ENCODE measurements around the gene ZFP57. TPM values are rescaled to one million over a fixed set of nuclear protein-coding genes. Genes with fewer than 3 reads are reported as not detected.

ZFP57 gene
- total RNA-seq, 1 experiment from 2014 or later = not detected

DNA sequence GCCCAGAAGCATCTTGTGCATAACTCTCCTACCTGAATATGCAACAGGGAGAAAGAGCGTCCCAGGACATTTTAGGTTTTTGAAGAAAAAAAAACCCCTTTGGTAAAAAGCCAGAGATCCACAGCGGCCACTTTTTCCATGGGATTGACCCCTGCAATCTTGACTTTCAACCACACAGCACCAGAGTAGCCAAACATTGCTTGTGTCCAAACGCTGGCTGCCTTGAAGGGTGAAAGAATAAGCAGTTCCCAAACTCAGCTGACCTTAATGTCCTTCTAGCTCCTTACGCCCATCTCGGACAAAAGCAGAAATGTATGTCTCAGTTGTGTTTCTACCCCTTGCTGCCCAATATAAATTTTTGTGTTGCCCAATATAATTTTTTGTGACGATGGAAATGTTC is 25.3 kb downstream of the ZFP57 start:
- DNase-seq (ENCODE audit: low spot score) = no peak
- no peaks in the 10 kb centered on the region for H3K36me3 ChIP-seq (ENCODE audit: insufficient read depth, low read length, poor library complexity, severe bottlenecking)
- POLR2A ChIA-PET (ENCODE audit: low non-redundant PET) = no interaction called here
- H3K9me3 ChIP-seq (ENCODE audit: low read depth, low read length, poor library complexity, severe bottlenecking) = no peaks in the 10 kb centered on the region
- CTCF ChIA-PET = interaction anchor here (1.3 kb wide), 1 partner anchor 11 kb away, joined by 3 read pairs; no protein-coding TSS in a partner anchor
- H3K4me3 ChIP-seq (ENCODE audit: low read depth, low read length, poor library complexity, severe bottlenecking) = no peak overlapping the region
- BruUV-seq (replicated peaks) = no TSS peak
- no peak for TF ChIP-seq EZH2 (IDR thresholded peaks at IDR 0.05; ENCODE audit: borderline replicate concordance, low read depth, low read length, poor library complexity, severe bottlenecking)
- TF ChIP-seq, protein P1, sequence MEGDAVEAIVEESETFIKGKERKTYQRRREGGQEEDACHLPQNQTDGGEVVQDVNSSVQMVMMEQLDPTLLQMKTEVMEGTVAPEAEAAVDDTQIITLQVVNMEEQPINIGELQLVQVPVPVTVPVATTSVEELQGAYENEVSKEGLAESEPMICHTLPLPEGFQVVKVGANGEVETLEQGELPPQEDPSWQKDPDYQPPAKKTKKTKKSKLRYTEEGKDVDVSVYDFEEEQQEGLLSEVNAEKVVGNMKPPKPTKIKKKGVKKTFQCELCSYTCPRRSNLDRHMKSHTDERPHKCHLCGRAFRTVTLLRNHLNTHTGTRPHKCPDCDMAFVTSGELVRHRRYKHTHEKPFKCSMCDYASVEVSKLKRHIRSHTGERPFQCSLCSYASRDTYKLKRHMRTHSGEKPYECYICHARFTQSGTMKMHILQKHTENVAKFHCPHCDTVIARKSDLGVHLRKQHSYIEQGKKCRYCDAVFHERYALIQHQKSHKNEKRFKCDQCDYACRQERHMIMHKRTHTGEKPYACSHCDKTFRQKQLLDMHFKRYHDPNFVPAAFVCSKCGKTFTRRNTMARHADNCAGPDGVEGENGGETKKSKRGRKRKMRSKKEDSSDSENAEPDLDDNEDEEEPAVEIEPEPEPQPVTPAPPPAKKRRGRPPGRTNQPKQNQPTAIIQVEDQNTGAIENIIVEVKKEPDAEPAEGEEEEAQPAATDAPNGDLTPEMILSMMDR (conservative IDR thresholded peaks at IDR 0.05; ENCODE audit: low read depth, low read length) = no peak
- H3K4me1 ChIP-seq (ENCODE audit: insufficient read depth, low read length, poor library complexity, severe bottlenecking) = no peaks in the 10 kb centered on the region
- intact Hi-C loops (cut with micrococcal nuclease; ENCODE audit: unreplicated experiment) = no loop called here
- no peak overlapping the region for H3K27ac ChIP-seq (ENCODE audit: low read depth, low read length, poor library complexity, severe bottlenecking)
- no peaks in the 10 kb centered on the region for H3K27me3 ChIP-seq (replicated peaks; ENCODE audit: insufficient read depth, low read depth, low read length, poor library complexity)

DNA sequence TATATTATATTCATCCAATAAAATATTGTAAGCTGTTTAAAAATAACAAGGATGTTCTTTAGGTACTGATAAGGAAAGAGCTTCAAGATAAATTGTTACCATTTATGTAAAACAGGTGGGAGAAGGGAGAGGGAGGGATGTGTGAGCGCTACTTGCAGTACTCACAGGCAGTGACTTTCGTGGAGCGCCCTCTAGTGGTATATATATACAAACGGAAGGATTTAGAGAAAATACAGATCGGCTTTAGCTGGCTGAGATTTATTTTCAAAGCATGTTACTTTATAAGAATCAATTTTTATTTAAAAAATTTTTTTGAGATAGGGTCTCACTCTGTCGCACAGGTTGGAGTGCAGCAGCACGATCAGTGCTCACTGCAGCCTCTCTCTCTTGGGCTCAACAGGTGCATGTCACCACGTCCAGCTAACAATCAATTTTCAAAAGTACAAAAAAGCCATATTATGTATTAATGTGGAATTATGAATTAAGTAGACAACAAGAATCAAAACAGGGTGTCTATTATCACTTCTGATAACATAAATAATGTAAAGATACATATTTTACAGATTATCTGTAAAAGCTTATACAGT is 27.4 kb downstream of the ZFP57 start:
- POLR2A ChIA-PET (ENCODE audit: low non-redundant PET) = no interaction called here
- DNase-seq (ENCODE audit: low spot score) = peak; percentile 76

DNA sequence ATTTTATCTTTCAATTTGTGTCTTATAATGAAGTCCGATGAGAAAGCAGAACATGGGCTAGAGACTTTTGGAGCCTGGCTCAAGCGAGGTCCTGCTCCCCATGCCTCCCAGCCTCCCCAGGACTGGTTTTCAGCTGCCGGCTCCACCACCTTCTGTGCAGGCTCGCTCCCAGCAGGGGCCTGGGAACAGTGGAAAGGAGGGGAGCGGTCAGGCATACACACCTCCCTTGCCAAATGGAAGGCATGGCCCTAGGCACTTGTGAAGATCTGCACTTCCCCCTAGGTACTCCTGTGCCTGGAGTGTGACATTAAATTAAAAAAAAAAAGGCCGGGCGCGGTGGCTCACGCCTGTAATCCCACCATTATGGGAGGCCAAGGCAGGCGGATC is 28.8 kb downstream of the ZFP57 start:
- no peaks in the 10 kb centered on the region for H3K4me1 ChIP-seq (ENCODE audit: insufficient read depth, low read length, poor library complexity, severe bottlenecking)
- BruUV-seq (replicated peaks) = no TSS peak
- no peaks in the 10 kb centered on the region for H3K9me3 ChIP-seq (ENCODE audit: low read depth, low read length, poor library complexity, severe bottlenecking)
- H3K27me3 ChIP-seq (replicated peaks; ENCODE audit: insufficient read depth, low read depth, low read length, poor library complexity) = no peaks in the 10 kb centered on the region
- ChIA-PET POLR2A (ENCODE audit: low non-redundant PET) (no interaction called here), CTCF (no interaction called here)
- TF ChIP-seq, protein P1 (conservative IDR thresholded peaks at IDR 0.05; ENCODE audit: low read depth, low read length) = no peak
- no peak for TF ChIP-seq EZH2 (IDR thresholded peaks at IDR 0.05; ENCODE audit: borderline replicate concordance, low read depth, low read length, poor library complexity, severe bottlenecking)
- H3K4me3 ChIP-seq (ENCODE audit: low read depth, low read length, poor library complexity, severe bottlenecking) = no peak overlapping the region
- H3K27ac ChIP-seq (ENCODE audit: low read depth, low read length, poor library complexity, severe bottlenecking) = no peak overlapping the region
- H3K36me3 ChIP-seq (ENCODE audit: insufficient read depth, low read length, poor library complexity, severe bottlenecking) = no peaks in the 10 kb centered on the region
- DNase-seq (ENCODE audit: low spot score) = no peak
- intact Hi-C loops (cut with micrococcal nuclease; ENCODE audit: unreplicated experiment) = loop anchor here (5.0 kb wide), 1 partner anchor 180 kb away; no protein-coding TSS in a partner anchor

More for the DNA sequence above, 27.4 kb downstream of the ZFP57 start:
- no peaks in the 10 kb centered on the region for H3K4me1 ChIP-seq (ENCODE audit: insufficient read depth, low read length, poor library complexity, severe bottlenecking)
- intact Hi-C loops (cut with micrococcal nuclease; ENCODE audit: unreplicated experiment) = loop anchor here (5.0 kb wide), 1 partner anchor 179 kb away; no protein-coding TSS in a partner anchor
- H3K27me3 ChIP-seq (replicated peaks; ENCODE audit: insufficient read depth, low read depth, low read length, poor library complexity) = no peaks in the 10 kb centered on the region
- no peak overlapping the region for H3K4me3 ChIP-seq (ENCODE audit: low read depth, low read length, poor library complexity, severe bottlenecking)
- H3K27ac ChIP-seq (ENCODE audit: low read depth, low read length, poor library complexity, severe bottlenecking) = no peak overlapping the region
- no TSS peak for BruUV-seq (replicated peaks)
- H3K9me3 ChIP-seq (ENCODE audit: low read depth, low read length, poor library complexity, severe bottlenecking) = no peaks in the 10 kb centered on the region
- H3K36me3 ChIP-seq (ENCODE audit: insufficient read depth, low read length, poor library complexity, severe bottlenecking) = no peaks in the 10 kb centered on the region
- CTCF ChIA-PET = interaction anchor here (0.6 to 2.0 kb wide), 8 partner anchors 10 to 156 kb away, joined by 3 to 12 read pairs (median 4); partner anchors contain the start of gene GABBR1
- TF ChIP-seq, protein P1 (conservative IDR thresholded peaks at IDR 0.05; ENCODE audit: low read depth, low read length) = peak; percentile 74
- TF ChIP-seq EZH2 (IDR thresholded peaks at IDR 0.05; ENCODE audit: borderline replicate concordance, low read depth, low read length, poor library complexity, severe bottlenecking) = no peak

All from A673 (cell line).